MCF 10A (cell line): ENCODE measurements around the gene ADAP1. TPM values are rescaled to one million over a fixed set of nuclear protein-coding genes. Genes with fewer than 3 reads are reported as not detected.
A peak's percentile ranks its signal among the peaks of the same experiment; 100 is the strongest.

Source experiments
- BruUV-seq: library from RNA; stranded (reverse); fragments of 400-500 nt; replicated peaks from 2 replicates; lab custom pipeline; 2021; lab: Mats Ljungman, UMichigan
- CTCF ChIA-PET: fragments of 300-600 bp; sonication (Branson Sonifier 250); formaldehyde crosslinking; extraction: SDS; loops from one replicate; lab custom pipeline; 2021; ENCODE audit warnings: antibody characterized with exemption, inconsistent platforms; lab: Yijun Ruan, JAX
- POLR2A ChIA-PET: fragments of 300-600, 350-650 bp; sonication (Branson Sonifier 250); formaldehyde crosslinking; extraction: SDS; loops from one replicate; lab custom pipeline; 2020; ENCODE audit warnings: antibody characterized with exemption, inconsistent platforms; lab: Yijun Ruan, JAX
- DNase-seq: peaks from one replicate; pipeline ENCODE4 v3.0.0-alpha.2; 2018; ENCODE audit not compliant: unreplicated experiment
- H3K27ac Mint-ChIP-seq: one replicate; pipeline ENCODE4 v1.8.0; 2022; ENCODE audit warnings: mild to moderate bottlenecking, low read depth, mixed read lengths; ENCODE audit not compliant: unreplicated experiment
- H3K27me3 Mint-ChIP-seq: one replicate; pipeline ENCODE4 v1.8.0; 2022; ENCODE audit warnings: mixed read lengths; ENCODE audit not compliant: insufficient read depth, unreplicated experiment
- H3K36me3 Mint-ChIP-seq: one replicate; pipeline ENCODE4 v1.8.0; 2022; ENCODE audit warnings: mild to moderate bottlenecking, moderate library complexity, mixed read lengths; ENCODE audit not compliant: insufficient read depth, unreplicated experiment
- H3K4me1 Mint-ChIP-seq: one replicate; pipeline ENCODE4 v1.8.0; 2022; ENCODE audit warnings: mixed read lengths; ENCODE audit not compliant: insufficient read depth, unreplicated experiment
- H3K4me3 Mint-ChIP-seq: one replicate; pipeline ENCODE4 v1.8.0; 2022; ENCODE audit warnings: mild to moderate bottlenecking, moderate library complexity, mixed read lengths; ENCODE audit not compliant: unreplicated experiment
- H3K9me3 Mint-ChIP-seq: one replicate; pipeline ENCODE4 v1.8.0; 2022; ENCODE audit warnings: mixed read lengths; ENCODE audit not compliant: unreplicated experiment
- CTCF ChIP-seq: fragments of 200-600 bp; IDR thresholded peaks from one replicate; pipeline ENCODE4 v1.8.0; 2022; ENCODE audit warnings: antibody characterized with exemption, mild to moderate bottlenecking; ENCODE audit not compliant: unreplicated experiment
- intact Hi-C: fragments of 100-400 bp; cut with micrococcal nuclease; formaldehyde crosslinking; loops from 2 replicates; pipeline ENCODE4 v1.14.1; 2022
- total RNA-seq: library from RNA; stranded (reverse); gene quantifications from 2 replicates; pipeline ENCODE4 v1.2.3, GENCODE V29; 2022

Gene ADAP1
- total RNA-seq, 1 experiment from 2014 or later, result 7.0 TPM

GRCh38 chr7:946256-946996 lies 8.1 kb downstream of the ADAP1 start:
- peaks cover 5% of the 10 kb centered on the region for H3K4me1 Mint-ChIP-seq
- H3K36me3 Mint-ChIP-seq, result no peaks in the 10 kb centered on the region
- ChIA-PET CTCF (interaction anchor here (0.6 to 1.4 kb wide), 3 partner anchors 18 to 47 kb away, joined by 4 to 5 read pairs (median 4); no protein-coding TSS in a partner anchor), POLR2A (interaction anchor here (0.6 to 1.9 kb wide), 5 partner anchors 9 to 191 kb away, joined by 3 to 15 read pairs (median 3); partner anchors contain the start of gene COX19)
- DNase-seq, result no peak
- no TSS peak for BruUV-seq
- H3K27me3 Mint-ChIP-seq, result peaks cover 12% of the 10 kb centered on the region
- H3K4me3 Mint-ChIP-seq, result no peak overlapping the region
- H3K9me3 Mint-ChIP-seq, result no peaks in the 10 kb centered on the region
- H3K27ac Mint-ChIP-seq, result no peak overlapping the region
- TF ChIP-seq CTCF, result no peak
- intact Hi-C loops, result no loop called here

- Mint-ChIP-seq H3K4me3 (no peak overlapping the region), H3K27ac (peak overlapping the region; percentile 59), H3K9me3 (no peaks in the 10 kb centered on the region), H3K27me3 (peaks cover 19% of the 10 kb centered on the region), H3K36me3 (no peaks in the 10 kb centered on the region), H3K4me1 (peaks cover 5% of the 10 kb centered on the region)
- BruUV-seq, result no TSS peak
- intact Hi-C loops, result no loop called here
- ChIA-PET POLR2A (interaction anchor here (0.6 to 1.9 kb wide), 12 partner anchors 8 to 586 kb away, joined by 3 to 15 read pairs (median 3); partner anchors contain the start of genes COX19 and GET4), CTCF (interaction anchor here (0.6 to 1.7 kb wide), 5 partner anchors 17 to 48 kb away, joined by 3 to 6 read pairs (median 4); no protein-coding TSS in a partner anchor)
- TF ChIP-seq CTCF, result no peak
- DNase-seq, result peak; percentile 95
These were observed 8.8 kb downstream of the ADAP1 start for GRCh38 chr7:945556-946255.

- intact Hi-C loops, result no loop called here
- H3K36me3 Mint-ChIP-seq, result no peaks in the 10 kb centered on the region
- POLR2A ChIA-PET, result interaction anchor here (0.7 to 1.9 kb wide), 11 partner anchors 8 to 587 kb away, joined by 3 to 15 read pairs (median 3); partner anchors contain the start of genes COX19 and GET4
- H3K27me3 Mint-ChIP-seq, result peaks cover 21% of the 10 kb centered on the region
- no TSS peak for BruUV-seq
- peak overlapping the region; percentile 59 for H3K27ac Mint-ChIP-seq
- peak; percentile 34 for DNase-seq
- CTCF ChIA-PET, result interaction anchor here (0.9 to 1.7 kb wide), 4 partner anchors 17 to 48 kb away, joined by 3 to 6 read pairs (median 4); no protein-coding TSS in a partner anchor
- peaks cover 5% of the 10 kb centered on the region for H3K4me1 Mint-ChIP-seq
- no peaks in the 10 kb centered on the region for H3K9me3 Mint-ChIP-seq
- no peak overlapping the region for H3K4me3 Mint-ChIP-seq
- no peak for TF ChIP-seq CTCF
These were observed 9.3 kb downstream of the ADAP1 start for GRCh38 chr7:945147-945555.
